H9 (cell line): Measurements from ENCODE around the gene SLC16A6. TPM values are rescaled to one million over a fixed set of nuclear protein-coding genes. Genes with fewer than 3 reads are reported as not detected.

ENCODE experiments used
- DNase-seq: peaks from one replicate; pipeline ENCODE4 v3.0.0-alpha.2; 2017
- H2AFZ ChIP-seq: one replicate; pipeline ENCODE4 v1.6.1; 2013; ENCODE audit warnings: mild to moderate bottlenecking, low read length, control low read depth, moderate library complexity
- H2AK5ac ChIP-seq: 2 replicates; pipeline ENCODE4 v1.6.1; 2013; ENCODE audit warnings: low read length, control low read depth, mixed read lengths; ENCODE audit not compliant: insufficient read length
- H2BK120ac ChIP-seq: one replicate; pipeline ENCODE4 v1.6.1; 2013; ENCODE audit warnings: low read depth, mild to moderate bottlenecking, low read length, control low read depth, inconsistent platforms; ENCODE audit not compliant: poor library complexity, severe bottlenecking
- H2BK12ac ChIP-seq: 2 replicates; pipeline ENCODE4 v1.6.1; 2013; ENCODE audit warnings: low read length, control low read depth, mixed read lengths, low read depth; ENCODE audit not compliant: insufficient read length
- H2BK15ac ChIP-seq: 2 replicates; pipeline ENCODE4 v1.6.1; 2013; ENCODE audit warnings: low read depth, low read length, control low read depth
- H2BK20ac ChIP-seq: one replicate; pipeline ENCODE4 v1.6.1; 2013; ENCODE audit warnings: low read depth, mild to moderate bottlenecking, low read length, control low read depth, inconsistent platforms; ENCODE audit not compliant: poor library complexity, severe bottlenecking
- H2BK5ac ChIP-seq: 2 replicates; pipeline ENCODE4 v1.6.1; 2013; ENCODE audit warnings: low read length, control low read depth, mixed read lengths; ENCODE audit not compliant: insufficient read length
- H3K14ac ChIP-seq: 2 replicates; pipeline ENCODE4 v1.6.1; 2013; ENCODE audit warnings: low read length, control low read depth; ENCODE audit not compliant: insufficient read depth
- H3K18ac ChIP-seq: 2 replicates; pipeline ENCODE4 v1.6.1; 2013; ENCODE audit warnings: low read depth, mild to moderate bottlenecking, mixed read lengths, low read length, control low read depth; ENCODE audit not compliant: insufficient read length
- H3K23ac ChIP-seq: 2 replicates; pipeline ENCODE4 v1.6.1; 2013; ENCODE audit warnings: low read length, control low read depth, mixed read lengths, low read depth; ENCODE audit not compliant: insufficient read length
- H3K23me2 ChIP-seq: 2 replicates; pipeline ENCODE4 v1.6.1; 2013; ENCODE audit warnings: low read depth, mild to moderate bottlenecking, mixed read lengths, low read length, control low read depth; ENCODE audit not compliant: insufficient read length, poor library complexity, severe bottlenecking
- H3K27ac ChIP-seq: 2 replicates; pipeline ENCODE4 v1.5.1; 2013; ENCODE audit warnings: low read length, control low read depth, mixed read lengths, low read depth; ENCODE audit not compliant: insufficient read length
- H3K27me3 ChIP-seq: 2 replicates; pipeline ENCODE4 v1.6.1; 2013; ENCODE audit warnings: low read length, control low read depth, inconsistent platforms; ENCODE audit not compliant: insufficient read depth
- H3K4ac ChIP-seq: 2 replicates; pipeline ENCODE4 v1.6.1; 2013; ENCODE audit warnings: low read depth, mild to moderate bottlenecking, control low read depth, inconsistent platforms, low read length, moderate library complexity
- H3K4me1 ChIP-seq: 2 replicates; pipeline ENCODE4 v1.6.1; 2013; ENCODE audit warnings: low read length, control low read depth, inconsistent platforms; ENCODE audit not compliant: insufficient read depth
- H3K4me2 ChIP-seq: 2 replicates; pipeline ENCODE4 v1.6.1; 2013; ENCODE audit warnings: low read length, control low read depth, mixed read lengths; ENCODE audit not compliant: insufficient read length, insufficient read depth
- H3K56ac ChIP-seq: 2 replicates; pipeline ENCODE4 v1.6.1; 2013; ENCODE audit warnings: low read depth, mild to moderate bottlenecking, mixed read lengths, low read length, control low read depth; ENCODE audit not compliant: insufficient read length
- H3K79me1 ChIP-seq: 2 replicates; pipeline ENCODE4 v1.6.1; 2013; ENCODE audit warnings: low read depth, mild to moderate bottlenecking, moderate library complexity, low read length, control low read depth, inconsistent platforms; ENCODE audit not compliant: insufficient read depth, poor library complexity, severe bottlenecking
- H3K79me2 ChIP-seq: 2 replicates; pipeline ENCODE4 v1.6.1; 2013; ENCODE audit warnings: low read length, control low read depth, inconsistent platforms; ENCODE audit not compliant: insufficient read depth
- H3K9ac ChIP-seq: 2 replicates; pipeline ENCODE4 v1.6.1; 2013; ENCODE audit warnings: low read length, control low read depth, mixed read lengths; ENCODE audit not compliant: insufficient read length; ENCODE audit errors: extremely low read depth
- H3K9me3 ChIP-seq: one replicate; pipeline ENCODE4 v1.6.1; 2013; ENCODE audit warnings: low read depth, low read length, inconsistent platforms; ENCODE audit not compliant: control insufficient read depth
- H3T11ph ChIP-seq: one replicate; pipeline ENCODE4 v1.6.1; 2013; ENCODE audit warnings: mild to moderate bottlenecking, low read length, control low read depth, inconsistent platforms
- H4K20me1 ChIP-seq: one replicate; pipeline ENCODE4 v1.6.1; 2013; ENCODE audit not compliant: control insufficient read depth, insufficient read length, insufficient read depth
- H4K5ac ChIP-seq: 2 replicates; pipeline ENCODE4 v1.6.1; 2013; ENCODE audit warnings: low read depth, mild to moderate bottlenecking, mixed read lengths, low read length, control low read depth; ENCODE audit not compliant: insufficient read length
- H4K8ac ChIP-seq: replicated peaks from 2 replicates; pipeline ENCODE4 v1.6.1; 2013; ENCODE audit warnings: low read length, control low read depth, mixed read lengths, low read depth; ENCODE audit not compliant: insufficient read length
- H4K91ac ChIP-seq: 2 replicates; pipeline ENCODE4 v1.6.1; 2013; ENCODE audit warnings: low read depth, mild to moderate bottlenecking, moderate library complexity, mixed read lengths, low read length, control low read depth; ENCODE audit not compliant: insufficient read length
- H3K27ac Mint-ChIP-seq, 3 experiments: 2 replicates in 2 of 3; 3 replicates in 1 of 3; pipeline ENCODE4 v1.8.0; 2020 to 2021; ENCODE audit warnings: mixed read lengths in 3 of 3, mild to moderate bottlenecking in 1 of 3, moderate library complexity in 1 of 3
- H3K27me3 Mint-ChIP-seq: 2 replicates; pipeline ENCODE4 v1.8.0; 2021; ENCODE audit warnings: low read depth, mild to moderate bottlenecking, moderate library complexity, mixed read lengths
- H3K36me3 Mint-ChIP-seq, 3 experiments: 2 replicates in 2 of 3; 3 replicates in 1 of 3; pipeline ENCODE4 v1.8.0; 2020 to 2021; ENCODE audit warnings: low read depth in 3 of 3, mixed read lengths in 3 of 3; ENCODE audit not compliant: insufficient read depth in 1 of 3
- H3K4me1 Mint-ChIP-seq, 2 experiments: 2 replicates each; pipeline ENCODE4 v1.8.0; 2020; ENCODE audit warnings: mixed read lengths in 2 of 2
- H3K4me3 Mint-ChIP-seq, 2 experiments: 2 replicates in 1 of 2; 3 replicates in 1 of 2; pipeline ENCODE4 v1.8.0; 2020 to 2021; ENCODE audit warnings: mild to moderate bottlenecking in 2 of 2, mixed read lengths in 2 of 2, moderate library complexity in 1 of 2
- H3K9me3 Mint-ChIP-seq, 2 experiments: 2 replicates in 1 of 2; 3 replicates in 1 of 2; pipeline ENCODE4 v1.8.0; 2020; ENCODE audit warnings: mild to moderate bottlenecking in 2 of 2, mixed read lengths in 2 of 2, moderate library complexity in 1 of 2
- WGBS: extraction: QIAGEN DNeasy Blood & Tissue Kit; methylation state at CpG from one replicate; pipeline ENCODE4 v1.1.7; 2013; ENCODE audit warnings: missing lambda C conversion rate, low lambda C conversion rate, mixed read lengths; ENCODE audit not compliant: insufficient read length; ENCODE audit errors: extremely low coverage; 5-methylcytosine and 5-hydroxymethylcytosine counted together
- total RNA-seq: library from RNA; stranded (reverse); gene quantifications from 2 replicates; pipeline ENCODE4 v1.2.1, GENCODE V29; 2021
- TF ChIP-seq, protein P1 (sequence below): fragments of 200-600 bp; sonication (generic); conservative IDR thresholded peaks from 3 replicates; pipeline ENCODE4 v1.8.0; 2021; ENCODE audit warnings: antibody characterized with exemption, mild to moderate bottlenecking

Gene SLC16A6
- total RNA-seq, 1 experiment from 2014 or later = 0.33 TPM

- no peak overlapping the region for H4K5ac ChIP-seq
- no peak overlapping the region for H2BK120ac ChIP-seq
- no peak overlapping the region for H2BK15ac ChIP-seq
- H3K27ac ChIP-seq = no peak overlapping the region
- H3K23me2 ChIP-seq = no peaks in the 10 kb centered on the region
- no peak overlapping the region for H3K4ac ChIP-seq
- H2BK20ac ChIP-seq = no peak overlapping the region
- H3K4me1 ChIP-seq = no peaks in the 10 kb centered on the region
- no peak overlapping the region for H4K91ac ChIP-seq
- no peaks in the 10 kb centered on the region for H3K79me2 ChIP-seq
- H3K27me3 ChIP-seq = no peaks in the 10 kb centered on the region
- H3K36me3 Mint-ChIP-seq = peaks cover 2 to 18% (median 8%) of the 10 kb centered on the region in 3 experiments; a peak in 4 of 7 replicates
- no peak overlapping the region for H3K14ac ChIP-seq
- H4K8ac ChIP-seq = no peak overlapping the region
- no peak for DNase-seq
- no peaks in the 10 kb centered on the region for H3K9me3 ChIP-seq
- no peak overlapping the region for H3K56ac ChIP-seq
- no peak overlapping the region for H3K4me3 Mint-ChIP-seq
- H3K23ac ChIP-seq = no peak overlapping the region
- no peak overlapping the region for H2BK5ac ChIP-seq
- TF ChIP-seq, protein P1, sequence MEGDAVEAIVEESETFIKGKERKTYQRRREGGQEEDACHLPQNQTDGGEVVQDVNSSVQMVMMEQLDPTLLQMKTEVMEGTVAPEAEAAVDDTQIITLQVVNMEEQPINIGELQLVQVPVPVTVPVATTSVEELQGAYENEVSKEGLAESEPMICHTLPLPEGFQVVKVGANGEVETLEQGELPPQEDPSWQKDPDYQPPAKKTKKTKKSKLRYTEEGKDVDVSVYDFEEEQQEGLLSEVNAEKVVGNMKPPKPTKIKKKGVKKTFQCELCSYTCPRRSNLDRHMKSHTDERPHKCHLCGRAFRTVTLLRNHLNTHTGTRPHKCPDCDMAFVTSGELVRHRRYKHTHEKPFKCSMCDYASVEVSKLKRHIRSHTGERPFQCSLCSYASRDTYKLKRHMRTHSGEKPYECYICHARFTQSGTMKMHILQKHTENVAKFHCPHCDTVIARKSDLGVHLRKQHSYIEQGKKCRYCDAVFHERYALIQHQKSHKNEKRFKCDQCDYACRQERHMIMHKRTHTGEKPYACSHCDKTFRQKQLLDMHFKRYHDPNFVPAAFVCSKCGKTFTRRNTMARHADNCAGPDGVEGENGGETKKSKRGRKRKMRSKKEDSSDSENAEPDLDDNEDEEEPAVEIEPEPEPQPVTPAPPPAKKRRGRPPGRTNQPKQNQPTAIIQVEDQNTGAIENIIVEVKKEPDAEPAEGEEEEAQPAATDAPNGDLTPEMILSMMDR = no peak
- no peak overlapping the region for H3K4me2 ChIP-seq
- no peak overlapping the region; a peak in 2 of 7 replicates for H3K27ac Mint-ChIP-seq
- H3K4me1 Mint-ChIP-seq = peaks cover 6 to 9% of the 10 kb centered on the region in 2 experiments
- no peak overlapping the region for H2BK12ac ChIP-seq
- no peak overlapping the region for H3K18ac ChIP-seq
- WGBS = no CpG with 5 or more reads among the region's 8 CpGs
- no peaks in the 10 kb centered on the region for H3K27me3 Mint-ChIP-seq
- no peaks in the 10 kb centered on the region for H3K79me1 ChIP-seq
- no peak overlapping the region for H3K9ac ChIP-seq
- no peaks in the 10 kb centered on the region for H4K20me1 ChIP-seq
- no peak overlapping the region for H3T11ph ChIP-seq
- H3K9me3 Mint-ChIP-seq = no peaks in the 10 kb centered on the region
- no peak overlapping the region for H2AFZ ChIP-seq
- no peak overlapping the region for H2AK5ac ChIP-seq
These were observed 68.3 kb downstream of the SLC16A6 start for GRCh38 chr17:68222606-68223005.
